HepG2 (cell line): ENCODE results near the gene CHKB. TPM values are rescaled to one million over a fixed set of nuclear protein-coding genes. Genes with fewer than 3 reads are reported as not detected.

Source experiments
- CCDC6 ChIP-seq: sonication (generic); formaldehyde crosslinking; IDR thresholded peaks from 2 replicates; pipeline ENCODE4 v1.8.1; 2022; ENCODE audit warnings: mild to moderate bottlenecking, missing genetic modification reagents, moderate library complexity
- CERS6 ChIP-seq: sonication (generic); formaldehyde crosslinking; IDR thresholded peaks from 2 replicates; pipeline ENCODE4 v1.5.0; 2020; ENCODE audit warnings: missing genetic modification reagents
- DPF2 ChIP-seq: sonication (generic); formaldehyde crosslinking; IDR thresholded peaks from 2 replicates; pipeline ENCODE4 v1.4.0; 2020; ENCODE audit warnings: mild to moderate bottlenecking, low read depth, missing genetic modification reagents, borderline replicate concordance
- HOXA9 ChIP-seq: sonication (generic); formaldehyde crosslinking; IDR thresholded peaks from 2 replicates; pipeline ENCODE4 v1.8.1; 2022; ENCODE audit warnings: missing genetic modification reagents, mild to moderate bottlenecking, moderate library complexity, borderline replicate concordance
- ISL2 ChIP-seq: sonication (generic); formaldehyde crosslinking; IDR thresholded peaks from 2 replicates; pipeline ENCODE4 v1.5.0; 2020; ENCODE audit warnings: missing genetic modification reagents
- KDM3A ChIP-seq: IDR thresholded peaks from 2 replicates; pipeline ENCODE4 v1.6.1; 2018; ENCODE audit warnings: low read depth, missing compliant biosample characterization
- PRDM4 ChIP-seq: sonication (generic); formaldehyde crosslinking; IDR thresholded peaks from 2 replicates; pipeline ENCODE4 v1.9.0; 2021; ENCODE audit warnings: missing genetic modification reagents, borderline replicate concordance
- RCOR2 ChIP-seq: IDR thresholded peaks from 2 replicates; pipeline ENCODE4 v1.6.1; 2016; ENCODE audit warnings: missing biosample characterization, missing genetic modification reagents
- SRSF1 ChIP-seq: fragments of 200-400 bp; formaldehyde crosslinking; optimal IDR thresholded peaks from 2 replicates; pipeline ENCODE3; 2017; ENCODE audit warnings: mild to moderate bottlenecking, low read depth, low read length, moderate library complexity
- SRY ChIP-seq: sonication (generic); formaldehyde crosslinking; IDR thresholded peaks from 2 replicates; pipeline ENCODE4 v1.8.0; 2022; ENCODE audit warnings: mild to moderate bottlenecking, missing genetic modification reagents
- USF2 ChIP-seq, 2 experiments: sonication (generic) in 1 of 2; formaldehyde crosslinking in 1 of 2; IDR thresholded peaks; 2 replicates each; pipeline versions ENCODE4 v1.5.1 to v1.6.1; 2011 to 2020; ENCODE audit warnings: borderline replicate concordance in 1 of 2, low read depth in 1 of 2, low read length in 1 of 2, mild to moderate bottlenecking in 1 of 2, missing genetic modification reagents in 1 of 2, moderate library complexity in 1 of 2
- ZNF383 ChIP-seq: sonication (generic); formaldehyde crosslinking; IDR thresholded peaks from 2 replicates; pipeline ENCODE4 v1.4.0; 2020; ENCODE audit warnings: missing genetic modification reagents, mild to moderate bottlenecking, borderline replicate concordance
- ZNF512 ChIP-seq: sonication (generic); formaldehyde crosslinking; IDR thresholded peaks from 2 replicates; pipeline ENCODE4 v1.4.0; 2020; ENCODE audit warnings: mild to moderate bottlenecking, missing genetic modification reagents
- ZNF512B ChIP-seq: sonication (generic); formaldehyde crosslinking; IDR thresholded peaks from 2 replicates; pipeline ENCODE4 v1.5.1; 2020; ENCODE audit warnings: missing genetic modification reagents, mild to moderate bottlenecking, borderline replicate concordance
- ZNF569 ChIP-seq: sonication (generic); formaldehyde crosslinking; IDR thresholded peaks from 2 replicates; pipeline ENCODE4 v1.5.0; 2020; ENCODE audit warnings: mild to moderate bottlenecking, missing genetic modification reagents, moderate library complexity, borderline replicate concordance
- ZNF747 ChIP-seq: sonication (generic); formaldehyde crosslinking; IDR thresholded peaks from 2 replicates; pipeline ENCODE4 v1.8.1; 2023; ENCODE audit warnings: missing genetic modification reagents, mild to moderate bottlenecking, borderline replicate concordance
- polyA plus RNA-seq, 8 experiments: library from polyadenylated mRNA; depleted of rRNA in 3 of 8; stranded (reverse) in 7 of 8; unstranded in 1 of 8; fragments of >200 nt; fragmentation: Illumina TruSeq in 4 of 8; extraction: Trizol in 4 of 8; gene quantifications; 2 replicates each; pipeline versions ENCODE4 v1.2.1 to v1.2.3, GENCODE V29; 2011 to 2016; ENCODE audit warnings: low read depth in 4 of 8, missing spikeins in 1 of 8, mixed read lengths in 1 of 8; ENCODE audit not compliant: insufficient read depth in 1 of 8
- total RNA-seq, 5 experiments: library from RNA; depleted of rRNA; stranded (reverse); fragments of >200 nt; fragmentation: Illumina TruSeq; extraction: Trizol; gene quantifications; 2 replicates each; pipeline ENCODE4 v1.2.3, GENCODE V29; 2016; ENCODE audit warnings: low read depth in 1 of 5

CHKB gene
- total and polyA plus RNA-seq, 2 of the 13 experiments (the other 11 are each of a cell fraction or from before 2014, with no cell fraction given) = 24.5 to 42.7 TPM

GRCh38 chr22:50613291-50613981 is 30.8 kb upstream of the CHKB start (continued):
- TF ChIP-seq ZNF512B (CRISPR knock-in tag) = no peak
- no peak for TF ChIP-seq DPF2
- no peak; the same call in 1 of the 2 replicates for TF ChIP-seq CERS6 (CRISPR knock-in tag)
- TF ChIP-seq KDM3A (CRISPR knock-in tag) = no peak
- TF ChIP-seq ZNF569 (CRISPR knock-in tag) = no peak
- peak; percentile 40; the same call in 1 of the 2 replicates for TF ChIP-seq CCDC6 (CRISPR knock-in tag)
- no peak for TF ChIP-seq HOXA9
- no peak for TF ChIP-seq ZNF512 (CRISPR knock-in tag)
- no peak for TF ChIP-seq SRSF1
- TF ChIP-seq ZNF383 (CRISPR knock-in tag) = no peak
- TF ChIP-seq RCOR2 = no peak
- no peak for TF ChIP-seq SRY (CRISPR knock-in tag)
- peak; percentile 89; the same call in 1 of the 2 replicates for TF ChIP-seq ZNF747 (CRISPR knock-in tag)
- TF ChIP-seq USF2 (IDR thresholded peaks at IDR 0.05; ENCODE audit: low read depth, low read length) = no peak
- TF ChIP-seq USF2 (CRISPR knock-in tag; IDR thresholded peaks at IDR 0.05; ENCODE audit: borderline replicate concordance) = no peak
- TF ChIP-seq PRDM4 (CRISPR knock-in tag) = no peak
- no peak for TF ChIP-seq ISL2
